Measurements from ENCODE around the gene SERTAD3.

Gene SERTAD3

GRCh38 chr19:40415768-40416167 is 28.4 kb downstream of the SERTAD3 start:
- DNase-seq (ENCODE audit: low read depth, low spot score) = no peak
- in situ Hi-C loops (cut with HindIII; ENCODE audit: low sequenced_read_pairs) = no loop called here
- H3K4me3 ChIP-seq (ENCODE audit: low read depth, low read length) = no peak overlapping the region
- TF ChIP-seq CTCF (IDR thresholded peaks at IDR 0.05; ENCODE audit: low read depth, low read length) = no peak

- no peak for DNase-seq (ENCODE audit: low read depth, low spot score)
- in situ Hi-C loops (cut with HindIII; ENCODE audit: low sequenced_read_pairs) = no loop called here
- TF ChIP-seq CTCF (IDR thresholded peaks at IDR 0.05; ENCODE audit: low read depth, low read length) = no peak
- no peak overlapping the region for H3K4me3 ChIP-seq (ENCODE audit: low read depth, low read length)
These were observed 29.3 kb downstream of the SERTAD3 start for GRCh38 chr19:40414542-40415535.

- no peak for DNase-seq (ENCODE audit: low read depth, low spot score)
- TF ChIP-seq CTCF (IDR thresholded peaks at IDR 0.05; ENCODE audit: low read depth, low read length) = no peak
- no peak within 1 kb of the TSS for H3K4me3 ChIP-seq (ENCODE audit: low read depth, low read length)
- in situ Hi-C loops (cut with HindIII; ENCODE audit: low sequenced_read_pairs) = no loop called here
These were observed 30.8 kb downstream of the SERTAD3 start, which contains the start of gene PRX for GRCh38 chr19:40413291-40413845. Gene PRX (minus strand): TSS chr19:40413378. CDS start chr19:40407932, 5,446 bp downstream.

- H3K4me3 ChIP-seq (ENCODE audit: low read depth, low read length) = no peak overlapping the region
- no peak for TF ChIP-seq CTCF (IDR thresholded peaks at IDR 0.05; ENCODE audit: low read depth, low read length)
- in situ Hi-C loops (cut with HindIII; ENCODE audit: low sequenced_read_pairs) = no loop called here
- DNase-seq (ENCODE audit: low read depth, low spot score) = no peak
These were observed 31.3 kb downstream of the SERTAD3 start for GRCh38 chr19:40412866-40413265.

GRCh38 chr19:40411958-40412499 is 32.1 kb downstream of the SERTAD3 start:
- TF ChIP-seq CTCF (IDR thresholded peaks at IDR 0.05; ENCODE audit: low read depth, low read length) = no peak
- no peak overlapping the region for H3K4me3 ChIP-seq (ENCODE audit: low read depth, low read length)
- DNase-seq (ENCODE audit: low read depth, low spot score) = no peak
- in situ Hi-C loops (cut with HindIII; ENCODE audit: low sequenced_read_pairs) = no loop called here

GRCh38 chr19:40411125-40411842 is 32.9 kb downstream of the SERTAD3 start:
- in situ Hi-C loops (cut with HindIII; ENCODE audit: low sequenced_read_pairs) = no loop called here
- TF ChIP-seq CTCF (IDR thresholded peaks at IDR 0.05; ENCODE audit: low read depth, low read length) = no peak
- DNase-seq (ENCODE audit: low read depth, low spot score) = no peak
- H3K4me3 ChIP-seq (ENCODE audit: low read depth, low read length) = no peak overlapping the region

Data from astrocyte of the spinal cord (primary cell).